Calu3 (cell line): ENCODE results near the gene GPR183. TPM values are rescaled to one million over a fixed set of nuclear protein-coding genes. Genes with fewer than 3 reads are reported as not detected.

ENCODE experiments used
- BruUV-seq: library from RNA; stranded (reverse); fragments of 400-500 nt; replicated peaks from 2 replicates; lab custom pipeline; 2021; lab: Mats Ljungman, UMichigan
- CTCF ChIA-PET: fragments of 300-600 bp; sonication (Branson Sonifier 250); formaldehyde crosslinking; loops from one replicate; lab custom pipeline; 2022; ENCODE audit warnings: antibody characterized with exemption; lab: Charles Lee
- DNase-seq: peaks from one replicate; pipeline ENCODE4 v3.0.0; 2022
- H3K27ac Mint-ChIP-seq: one replicate; pipeline ENCODE4 v1.8.0; 2022; ENCODE audit warnings: mixed read lengths; ENCODE audit not compliant: unreplicated experiment
- H3K27me3 Mint-ChIP-seq: one replicate; pipeline ENCODE4 v1.8.0; 2022; ENCODE audit warnings: mixed read lengths; ENCODE audit not compliant: unreplicated experiment
- H3K36me3 Mint-ChIP-seq: one replicate; pipeline ENCODE4 v1.8.0; 2022; ENCODE audit warnings: mild to moderate bottlenecking, moderate library complexity, mixed read lengths; ENCODE audit not compliant: insufficient read depth, unreplicated experiment
- H3K4me1 Mint-ChIP-seq: one replicate; pipeline ENCODE4 v1.8.0; 2022; ENCODE audit warnings: mild to moderate bottlenecking, low read depth, mixed read lengths; ENCODE audit not compliant: unreplicated experiment
- H3K4me3 Mint-ChIP-seq: one replicate; pipeline ENCODE4 v1.8.0; 2022; ENCODE audit warnings: mild to moderate bottlenecking, low read depth, moderate library complexity, mixed read lengths; ENCODE audit not compliant: unreplicated experiment
- H3K9me3 Mint-ChIP-seq: one replicate; pipeline ENCODE4 v1.8.0; 2022; ENCODE audit warnings: low read depth, mixed read lengths; ENCODE audit not compliant: unreplicated experiment
- CTCF ChIP-seq: fragments of 200-600 bp; IDR thresholded peaks from one replicate; pipeline ENCODE4 v1.8.0; 2022; ENCODE audit warnings: antibody characterized with exemption; ENCODE audit not compliant: unreplicated experiment
- intact Hi-C: fragments of 100-400 bp; cut with micrococcal nuclease; formaldehyde crosslinking; loops from one replicate; pipeline ENCODE4 v1.10.0; 2022; ENCODE audit not compliant: unreplicated experiment
- total RNA-seq: library from RNA; stranded (reverse); gene quantifications from 2 replicates; pipeline ENCODE4 v1.2.3, GENCODE V29; 2022

Gene GPR183
- total RNA-seq, 1 experiment from 2014 or later = not detected

DNA sequence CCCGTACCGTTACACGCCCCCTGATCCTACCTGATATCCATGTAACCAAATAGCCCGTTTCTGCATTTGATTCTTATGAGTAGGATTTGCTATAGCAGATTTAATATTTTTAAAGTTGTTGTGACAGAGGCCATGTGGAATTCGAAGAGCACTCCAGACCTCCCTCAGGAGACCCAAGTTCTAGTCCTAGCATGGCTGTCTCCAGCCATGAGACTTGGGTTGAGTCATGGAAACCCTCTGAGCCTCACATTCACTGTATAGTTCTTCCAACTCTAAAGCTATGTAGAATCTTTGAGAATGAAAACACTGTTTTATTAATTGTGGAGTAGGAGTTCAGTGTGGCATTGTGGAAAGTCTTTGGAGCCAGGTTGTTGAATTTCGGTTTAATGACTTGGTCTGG, 8.0 kb upstream of the GPR183 start:
- Mint-ChIP-seq H3K27me3 (no peaks in the 10 kb centered on the region), H3K27ac (no peak overlapping the region), H3K4me3 (no peak overlapping the region), H3K9me3 (no peaks in the 10 kb centered on the region), H3K4me1 (no peaks in the 10 kb centered on the region), H3K36me3 (peaks cover 6% of the 10 kb centered on the region)
- CTCF ChIA-PET = no interaction called here
- no TSS peak for BruUV-seq
- no peak for TF ChIP-seq CTCF
- intact Hi-C loops = no loop called here
- no peak for DNase-seq

GRCh38 chr13:99314640-99315176, 7.5 kb upstream of the GPR183 start:
- H3K27ac Mint-ChIP-seq = no peak overlapping the region
- BruUV-seq = no TSS peak

GRCh38 chr13:99313941-99314340, 6.7 kb upstream of the GPR183 start:
- BruUV-seq = no TSS peak
- H3K36me3 Mint-ChIP-seq = peaks cover 6% of the 10 kb centered on the region
- H3K27me3 Mint-ChIP-seq = no peaks in the 10 kb centered on the region
- CTCF ChIA-PET = no interaction called here
- intact Hi-C loops = no loop called here
- H3K4me3 Mint-ChIP-seq = no peak overlapping the region
- TF ChIP-seq CTCF = no peak
- DNase-seq = no peak
- no peaks in the 10 kb centered on the region for H3K4me1 Mint-ChIP-seq
- no peak overlapping the region for H3K27ac Mint-ChIP-seq
- H3K9me3 Mint-ChIP-seq = no peaks in the 10 kb centered on the region

More at GRCh38 chr13:99314640-99315176, 7.5 kb upstream of the GPR183 start:
- intact Hi-C loops = no loop called here
- Mint-ChIP-seq H3K4me1 (no peaks in the 10 kb centered on the region), H3K9me3 (no peaks in the 10 kb centered on the region), H3K4me3 (no peak overlapping the region), H3K27me3 (no peaks in the 10 kb centered on the region), H3K36me3 (peaks cover 6% of the 10 kb centered on the region)
- no peak for TF ChIP-seq CTCF
- CTCF ChIA-PET = no interaction called here
- DNase-seq = no peak

GRCh38 chr13:99313501-99313900, 6.3 kb upstream of the GPR183 start:
- Mint-ChIP-seq H3K4me1 (no peaks in the 10 kb centered on the region), H3K27me3 (no peaks in the 10 kb centered on the region), H3K4me3 (no peak overlapping the region), H3K9me3 (no peaks in the 10 kb centered on the region), H3K27ac (no peak overlapping the region), H3K36me3 (peaks cover 6% of the 10 kb centered on the region)
- CTCF ChIA-PET = no interaction called here
- no TSS peak for BruUV-seq
- TF ChIP-seq CTCF = no peak
- no peak for DNase-seq
- intact Hi-C loops = no loop called here
